HG03439 (cell line): ENCODE data around the gene CST11.
"Not testable (repeated sequence)": the region's sequence is repeated elsewhere in the genome, so short reads cannot be mapped to it uniquely, and the experiment has no call there.

Source experiments
- ATAC-seq: cut with Tn5 transposase; IDR thresholded peaks from one replicate; pipeline ENCODE4 v1.9.1; 2021; ENCODE audit warnings: mild to moderate bottlenecking, moderate library complexity; ENCODE audit not compliant: unreplicated experiment

Gene CST11, protein sequence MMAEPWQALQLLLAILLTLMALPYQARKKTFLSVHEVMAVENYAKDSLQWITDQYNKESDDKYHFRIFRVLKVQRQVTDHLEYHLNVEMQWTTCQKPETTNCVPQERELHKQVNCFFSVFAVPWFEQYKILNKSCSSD

DNA sequence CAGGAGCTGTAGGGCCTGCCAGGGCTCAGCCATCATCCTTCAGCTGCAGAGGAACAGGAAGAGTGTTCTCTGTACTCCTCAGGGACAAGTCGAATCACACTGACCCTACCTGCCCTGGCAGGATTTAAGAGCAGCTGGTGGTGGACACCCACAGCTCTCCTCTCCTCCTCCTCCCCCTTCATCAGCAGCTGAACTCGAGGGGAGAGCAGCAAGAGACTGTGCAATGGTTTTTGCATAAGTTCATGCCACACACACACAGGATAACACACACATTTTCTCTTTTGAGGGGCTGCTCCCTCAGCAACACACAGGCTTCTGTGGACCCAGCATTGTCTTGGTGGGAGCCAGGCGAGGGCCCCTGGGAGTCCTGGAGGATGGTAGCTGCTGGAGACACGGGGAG is at the start of gene CST11:
TSS of gene CST11 (minus strand) at position 101 of the 400 bp plus-strand sequence. CDS start at position 36, 65 bp downstream.
- no peak for ATAC-seq

- no peak for ATAC-seq
These were observed 49.2 kb upstream of the CST11 start for GRCh38 chr20:23501926-23502325.

- ATAC-seq, result no peak
These were observed 44.9 kb upstream of the CST11 start for GRCh38 chr20:23497536-23497935.

GRCh38 chr20:23493172-23493772 is 40.6 kb upstream of the CST11 start:
- no peak for ATAC-seq

DNA sequence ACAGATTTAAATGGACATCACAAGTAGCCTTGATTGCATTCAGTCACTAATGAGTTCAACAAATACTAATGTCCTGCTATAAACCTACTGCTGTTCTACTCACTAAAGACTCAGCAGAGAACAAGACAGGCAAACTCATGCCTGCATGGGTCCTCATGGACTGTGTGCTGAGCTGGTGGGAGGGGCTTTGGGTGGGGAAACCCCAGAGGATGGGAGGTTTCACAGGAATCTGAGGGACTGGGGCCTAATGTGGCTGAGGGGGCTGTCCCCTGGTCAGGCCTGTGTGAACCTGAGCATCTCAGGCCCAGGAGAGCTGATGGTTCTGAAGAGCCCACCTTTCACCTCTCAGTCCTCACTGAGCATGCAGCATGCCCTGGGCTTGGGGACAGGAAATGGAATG is 39.6 kb upstream of the CST11 start:
- no peak for ATAC-seq

DNA sequence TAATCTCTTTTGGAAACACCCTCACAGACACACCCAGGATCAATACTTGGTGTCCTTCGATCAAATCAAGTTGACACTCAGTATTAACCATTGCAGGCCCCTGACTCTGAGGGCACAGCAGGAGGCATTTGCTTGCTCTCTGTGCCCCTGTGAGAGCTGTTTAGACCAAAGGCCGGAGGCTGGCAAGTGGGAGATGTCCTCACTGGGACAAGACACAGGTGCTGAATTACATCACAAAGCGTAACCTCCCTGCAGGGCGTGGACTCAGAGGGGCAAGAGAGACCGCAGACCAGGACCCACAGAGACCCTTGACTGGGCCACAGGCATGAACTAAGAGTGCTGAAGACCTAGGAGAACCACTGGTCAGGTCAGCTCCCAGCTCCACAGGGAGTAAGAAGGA is 38.1 kb upstream of the CST11 start, which contains the start of gene CST8:
TSS of gene CST8 (plus strand) at position 301 of the 400 bp plus-strand sequence. CDS start 551 bp downstream, outside the sequence.
- no peak for ATAC-seq

GRCh38 chr20:23488996-23489395 is 36.3 kb upstream of the CST11 start:
- no peak for ATAC-seq

GRCh38 chr20:23488470-23488869 is 35.8 kb upstream of the CST11 start:
- ATAC-seq, result no peak

DNA sequence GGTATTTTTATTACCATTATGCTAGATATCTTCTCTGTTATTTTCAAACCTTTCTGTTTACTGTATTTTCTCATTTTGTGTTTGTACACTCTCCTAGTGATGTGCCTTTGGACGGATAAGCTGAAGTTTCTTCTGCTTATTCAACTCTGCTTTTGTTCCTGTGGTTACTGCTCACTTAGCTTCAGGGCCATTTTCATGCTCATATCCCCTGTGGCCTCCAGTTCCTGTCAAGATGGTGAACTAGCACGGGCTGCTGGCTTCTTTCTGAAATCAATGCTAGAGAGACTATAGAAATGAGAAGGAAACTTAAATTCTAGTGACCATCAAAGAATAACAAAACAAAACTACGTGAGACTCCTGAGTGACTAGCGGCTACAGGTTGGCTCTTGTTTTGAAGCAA is 31.4 kb upstream of the CST11 start:
- ATAC-seq, result no peak

- no peak for ATAC-seq
These were observed 29.5 kb upstream of the CST11 start for GRCh38 chr20:23482138-23482537.

DNA sequence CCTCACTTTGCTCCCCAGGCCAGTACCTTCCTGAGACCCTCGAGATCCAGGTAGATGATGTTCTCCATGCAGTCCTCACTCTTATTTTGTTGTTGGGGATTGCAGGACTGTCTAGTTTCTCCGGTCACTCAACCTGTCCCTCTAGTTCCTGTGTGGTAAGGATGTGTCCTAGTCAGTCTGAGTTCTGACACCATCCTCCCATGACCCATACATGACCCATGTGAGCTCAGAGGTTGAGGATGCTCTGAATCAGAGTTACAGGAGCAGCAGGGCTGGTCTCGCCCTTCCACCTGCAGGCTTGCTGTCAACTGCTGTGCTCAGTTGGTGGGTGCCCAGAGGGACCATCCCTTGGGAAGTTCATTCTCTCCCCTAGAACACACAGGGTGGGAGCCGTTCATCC is 26.4 kb upstream of the CST11 start:
- no peak for ATAC-seq

DNA sequence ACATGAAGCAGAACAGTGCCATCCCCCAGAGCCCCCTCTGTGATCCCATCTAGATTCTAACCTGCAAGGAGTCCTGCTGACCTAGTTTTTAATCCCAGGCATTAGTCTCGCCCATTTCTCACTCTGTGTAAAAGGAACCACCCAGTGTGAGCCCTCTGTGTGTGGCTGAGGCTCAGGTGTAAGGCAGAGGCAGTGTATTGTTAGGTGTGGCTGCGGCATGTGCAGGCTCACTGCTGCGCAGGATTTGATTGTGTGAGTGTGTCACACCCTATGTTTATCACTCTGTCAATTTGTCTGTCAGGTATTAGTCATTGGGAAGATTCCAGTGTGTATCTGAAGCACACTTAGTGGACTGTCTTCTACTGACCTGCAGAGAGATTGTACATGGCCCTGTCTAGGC is 24.5 kb upstream of the CST11 start:
- ATAC-seq, result no peak

DNA sequence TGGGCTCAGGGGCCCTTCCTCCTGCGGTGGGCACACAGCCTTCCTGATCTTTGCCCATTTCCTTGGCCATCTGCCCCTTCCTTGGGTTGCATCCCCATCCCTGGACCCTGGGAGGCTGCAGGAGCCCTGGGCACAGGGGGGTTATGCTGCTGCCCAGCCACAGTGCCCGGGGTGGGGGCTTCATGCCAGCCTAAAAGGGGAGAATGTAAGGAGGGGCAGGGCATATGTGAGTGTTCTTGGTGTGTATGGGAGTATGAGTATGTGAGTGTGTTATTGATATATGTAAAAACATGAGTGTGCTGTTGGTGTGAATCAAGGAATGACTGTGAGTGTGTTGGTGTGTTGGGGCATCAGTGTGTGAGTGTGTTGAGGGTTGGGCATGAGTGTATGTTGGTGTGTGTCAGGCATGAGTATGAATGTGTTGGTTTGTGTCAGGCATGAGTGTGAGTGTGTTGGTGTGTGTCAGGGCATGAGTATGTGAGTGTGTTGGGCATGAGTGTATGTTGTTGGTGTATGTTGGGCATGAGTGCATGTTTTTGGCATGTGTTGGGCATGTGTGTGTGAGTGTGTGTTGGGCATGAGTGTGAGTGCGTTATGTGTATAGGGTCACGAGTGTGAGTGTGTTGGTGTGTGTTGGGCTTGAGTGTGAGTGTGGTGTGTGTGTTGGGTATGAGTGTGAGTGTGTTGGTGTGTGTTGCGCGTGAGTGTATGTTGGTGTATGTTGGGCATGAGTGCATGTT is 23.5 kb upstream of the CST11 start:
- ATAC-seq, result no peak

DNA sequence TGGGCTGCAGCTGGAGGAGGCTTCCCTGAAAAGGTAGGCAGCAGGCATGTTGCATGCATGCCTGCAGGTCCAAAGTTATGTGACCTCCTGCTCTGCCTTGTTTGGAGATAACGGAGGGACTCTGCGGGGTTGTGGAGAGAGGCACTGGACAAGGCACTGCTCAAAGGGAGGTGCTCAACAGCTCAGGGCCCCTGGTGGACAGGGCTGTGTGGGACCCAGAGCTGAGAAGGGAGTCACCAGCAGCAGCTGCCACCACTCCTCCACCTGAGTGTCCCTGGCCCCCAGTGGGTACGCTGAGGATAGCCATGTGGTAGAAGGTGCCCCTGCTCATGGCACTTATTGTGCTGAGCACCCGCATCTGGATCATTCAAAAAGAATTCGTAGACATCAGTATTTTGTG is 22.7 kb upstream of the CST11 start:
- ATAC-seq, result no peak

GRCh38 chr20:23473293-23473692 is 20.6 kb upstream of the CST11 start:
- ATAC-seq, result not testable (repeated sequence)

GRCh38 chr20:23472306-23472705 is 19.6 kb upstream of the CST11 start:
- ATAC-seq, result not testable (repeated sequence)

GRCh38 chr20:23466961-23467360 is 14.3 kb upstream of the CST11 start:
- ATAC-seq, result not testable (repeated sequence)

DNA sequence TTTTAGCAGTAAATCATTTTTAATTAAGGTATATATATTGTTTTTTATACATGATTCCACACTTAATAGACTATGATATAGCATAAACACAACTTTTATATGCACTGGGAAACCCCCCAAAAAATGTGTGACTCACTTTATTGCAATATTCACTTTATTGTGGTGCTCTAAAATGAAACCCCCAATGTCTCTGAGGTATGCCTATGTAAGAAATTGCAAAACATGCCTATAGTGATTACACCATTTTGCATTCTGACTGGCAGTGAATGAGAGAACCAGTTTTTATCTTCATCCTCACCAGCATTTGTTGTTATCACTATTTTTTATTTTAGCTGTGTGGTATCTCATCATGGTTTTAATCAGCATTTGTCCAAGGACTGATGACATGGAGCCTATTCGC is 8.5 kb upstream of the CST11 start:
- ATAC-seq, result no peak

- ATAC-seq, result no peak
These were observed 6.9 kb upstream of the CST11 start for GRCh38 chr20:23459461-23460150.

GRCh38 chr20:23456873-23457272 is 4.2 kb upstream of the CST11 start:
- no peak for ATAC-seq

DNA sequence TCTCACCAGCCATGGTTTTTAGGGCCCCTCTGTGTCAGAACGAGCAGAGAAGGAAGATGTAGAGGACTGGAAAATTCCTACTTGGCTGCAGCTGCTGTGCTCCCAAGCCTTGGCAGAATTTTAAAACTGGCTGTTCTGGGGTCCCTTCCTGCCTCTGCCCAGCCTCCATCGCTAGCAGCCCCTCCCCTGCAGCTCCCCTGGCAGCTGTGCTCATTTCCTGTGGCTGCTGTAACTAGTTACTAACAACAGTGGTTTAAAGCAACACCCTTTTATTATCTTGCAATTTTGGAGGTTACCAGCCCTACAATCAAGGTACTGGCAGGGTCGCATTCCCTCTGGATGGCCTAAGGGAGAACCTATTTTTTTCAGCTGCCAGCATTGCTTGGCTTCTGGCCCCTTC is 3.7 kb upstream of the CST11 start:
- ATAC-seq, result no peak

GRCh38 chr20:23455639-23456038 is 3.0 kb upstream of the CST11 start:
- ATAC-seq, result no peak
